Measurements from ENCODE around the gene UBE2E3. TPM values are rescaled to one million over a fixed set of nuclear protein-coding genes. Genes with fewer than 3 reads are reported as not detected.
"Not testable (repeated sequence)": the region's sequence is repeated elsewhere in the genome, so short reads cannot be mapped to it uniquely, and the experiment has no call there.

The UBE2E3 gene
- total RNA-seq, 1 donor from 2014 or later, result 41.9 TPM

- intact Hi-C loops (cut with micrococcal nuclease), result loop anchor here (10.0 kb wide), 1 partner anchor 1004 kb away; no protein-coding TSS in a partner anchor
These were observed 90.4 kb downstream of the UBE2E3 start for GRCh38 chr2:181070836-181071200.

GRCh38 chr2:181072486-181073235, 92.3 kb downstream of the UBE2E3 start:
- intact Hi-C loops (cut with micrococcal nuclease), result loop anchor here (10.0 kb wide), 1 partner anchor 1002 kb away; no protein-coding TSS in a partner anchor

GRCh38 chr2:181073896-181074295, 93.5 kb downstream of the UBE2E3 start:
- intact Hi-C loops (cut with micrococcal nuclease), result loop anchor here (10.0 kb wide), 1 partner anchor 1001 kb away; no protein-coding TSS in a partner anchor

GRCh38 chr2:181074457-181074856, 94.1 kb downstream of the UBE2E3 start:
- intact Hi-C loops (cut with micrococcal nuclease), result loop anchor here (10.0 kb wide), 1 partner anchor 1000 kb away; no protein-coding TSS in a partner anchor

- intact Hi-C loops (cut with micrococcal nuclease), result loop anchor here (1.0 to 10.0 kb wide), 5 partner anchors 381 to 998 kb away; partner anchors contain the start of gene ITGA4
These were observed 96.3 kb downstream of the UBE2E3 start for GRCh38 chr2:181076658-181077057.

- intact Hi-C loops (cut with micrococcal nuclease), result loop anchor here (1.0 to 10.0 kb wide), 5 partner anchors 380 to 998 kb away; partner anchors contain the start of gene ITGA4
These were observed 96.8 kb downstream of the UBE2E3 start for GRCh38 chr2:181077128-181077709.

GRCh38 chr2:181083140-181083539, 102.7 kb downstream of the UBE2E3 start:
- intact Hi-C loops (cut with micrococcal nuclease), result no loop called here

- intact Hi-C loops (cut with micrococcal nuclease), result no loop called here
These were observed 105.3 kb downstream of the UBE2E3 start for GRCh38 chr2:181085734-181086133.

- intact Hi-C loops (cut with micrococcal nuclease), result not testable (repeated sequence)
These were observed 111.5 kb downstream of the UBE2E3 start for GRCh38 chr2:181091920-181092319.

GRCh38 chr2:181095486-181095885, 115.1 kb downstream of the UBE2E3 start:
- intact Hi-C loops (cut with micrococcal nuclease), result no loop called here

- intact Hi-C loops (cut with micrococcal nuclease), result loop anchor here (1.0 kb wide), 2 partner anchors 354 to 363 kb away; partner anchors contain the start of gene ITGA4
These were observed 123.3 kb downstream of the UBE2E3 start for GRCh38 chr2:181103659-181104058.

GRCh38 chr2:181104512-181105115, 124.2 kb downstream of the UBE2E3 start:
- intact Hi-C loops (cut with micrococcal nuclease), result loop anchor here (1.0 to 5.0 kb wide), 5 partner anchors 73 to 362 kb away; partner anchors contain the start of gene ITGA4

- intact Hi-C loops (cut with micrococcal nuclease), result loop anchor here (5.0 kb wide), 3 partner anchors 72 to 292 kb away; no protein-coding TSS in a partner anchor
These were observed 125.2 kb downstream of the UBE2E3 start for GRCh38 chr2:181105562-181105961.

GRCh38 chr2:181106229-181106628, 125.8 kb downstream of the UBE2E3 start:
- intact Hi-C loops (cut with micrococcal nuclease), result loop anchor here (1.0 to 5.0 kb wide), 6 partner anchors 71 to 291 kb away; no protein-coding TSS in a partner anchor

- intact Hi-C loops (cut with micrococcal nuclease), result loop anchor here (1.0 to 5.0 kb wide), 9 partner anchors 16 to 290 kb away; no protein-coding TSS in a partner anchor
These were observed 126.6 kb downstream of the UBE2E3 start for GRCh38 chr2:181106789-181107627.

GRCh38 chr2:181107628-181107945, 127.2 kb downstream of the UBE2E3 start:
- intact Hi-C loops (cut with micrococcal nuclease), result loop anchor here (1.0 to 5.0 kb wide), 8 partner anchors 16 to 290 kb away; no protein-coding TSS in a partner anchor

GRCh38 chr2:181111059-181111458, 130.7 kb downstream of the UBE2E3 start:
- intact Hi-C loops (cut with micrococcal nuclease), result no loop called here

GRCh38 chr2:181112916-181113315, 132.5 kb downstream of the UBE2E3 start:
- intact Hi-C loops (cut with micrococcal nuclease), result no loop called here

All from T-helper 2 cell treated with Interferon-gamma antibody and Interleukin-4, amounts not matched to agents 100 ng/mL and 5 ng/mL, for 36 hours (primary cell).